ENCODE results near the gene CDKN2AIPNL. TPM values are rescaled to one million over a fixed set of nuclear protein-coding genes. Genes with fewer than 3 reads are reported as not detected.

CDKN2AIPNL gene
- total RNA-seq, 1 donor, result 17.4 TPM

DNA sequence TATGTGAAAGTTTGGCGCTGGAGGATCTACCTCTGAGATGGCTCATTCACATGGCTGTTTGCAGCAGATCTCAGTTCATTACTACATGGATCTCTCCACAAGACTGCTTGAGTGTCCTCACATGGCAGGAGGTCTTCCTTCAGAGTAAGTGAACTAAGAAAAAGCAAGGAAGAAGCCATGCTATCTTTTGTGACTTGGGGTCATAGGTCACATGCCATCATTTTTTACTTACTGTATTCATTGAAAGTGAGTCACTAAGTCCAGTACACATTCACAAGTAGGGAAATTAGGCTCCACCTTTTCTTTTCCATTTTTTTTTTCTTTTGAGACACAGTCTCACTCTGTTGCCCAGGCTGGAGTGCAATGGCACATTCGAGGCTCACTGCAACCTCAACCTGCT, 8.7 kb upstream of the CDKN2AIPNL start:
- TF ChIP-seq, protein P1, sequence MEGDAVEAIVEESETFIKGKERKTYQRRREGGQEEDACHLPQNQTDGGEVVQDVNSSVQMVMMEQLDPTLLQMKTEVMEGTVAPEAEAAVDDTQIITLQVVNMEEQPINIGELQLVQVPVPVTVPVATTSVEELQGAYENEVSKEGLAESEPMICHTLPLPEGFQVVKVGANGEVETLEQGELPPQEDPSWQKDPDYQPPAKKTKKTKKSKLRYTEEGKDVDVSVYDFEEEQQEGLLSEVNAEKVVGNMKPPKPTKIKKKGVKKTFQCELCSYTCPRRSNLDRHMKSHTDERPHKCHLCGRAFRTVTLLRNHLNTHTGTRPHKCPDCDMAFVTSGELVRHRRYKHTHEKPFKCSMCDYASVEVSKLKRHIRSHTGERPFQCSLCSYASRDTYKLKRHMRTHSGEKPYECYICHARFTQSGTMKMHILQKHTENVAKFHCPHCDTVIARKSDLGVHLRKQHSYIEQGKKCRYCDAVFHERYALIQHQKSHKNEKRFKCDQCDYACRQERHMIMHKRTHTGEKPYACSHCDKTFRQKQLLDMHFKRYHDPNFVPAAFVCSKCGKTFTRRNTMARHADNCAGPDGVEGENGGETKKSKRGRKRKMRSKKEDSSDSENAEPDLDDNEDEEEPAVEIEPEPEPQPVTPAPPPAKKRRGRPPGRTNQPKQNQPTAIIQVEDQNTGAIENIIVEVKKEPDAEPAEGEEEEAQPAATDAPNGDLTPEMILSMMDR (IDR thresholded peaks at IDR 0.05; ENCODE audit: extremely low read depth, low read depth, low read length), result no peak
- H3K27ac ChIP-seq (ENCODE audit: low read depth, low read length), result no peak overlapping the region
- H3K4me3 ChIP-seq (ENCODE audit: insufficient read depth, low read length), result no peak overlapping the region
- H3K79me2 ChIP-seq (ENCODE audit: insufficient read depth, low read length), result no peaks in the 10 kb centered on the region
- no peak overlapping the region for H2AFZ ChIP-seq (ENCODE audit: low read length)
- DNase-seq (ENCODE audit: insufficient read length, low spot score, missing footprints), result no peak
- no peaks in the 10 kb centered on the region for H3K9me3 ChIP-seq (ENCODE audit: low read depth, low read length)
- no peaks in the 10 kb centered on the region for H3K36me3 ChIP-seq (ENCODE audit: insufficient read depth, low read length)
- no peaks in the 10 kb centered on the region for H3K4me1 ChIP-seq (ENCODE audit: insufficient read depth, low read length)
- H3K27me3 ChIP-seq (ENCODE audit: insufficient read depth, low read length), result no peaks in the 10 kb centered on the region
- H4K20me1 ChIP-seq (ENCODE audit: insufficient read depth, low read length), result no peaks in the 10 kb centered on the region
- no peak overlapping the region for H3K4me2 ChIP-seq (ENCODE audit: insufficient read depth, low read length)

DNA sequence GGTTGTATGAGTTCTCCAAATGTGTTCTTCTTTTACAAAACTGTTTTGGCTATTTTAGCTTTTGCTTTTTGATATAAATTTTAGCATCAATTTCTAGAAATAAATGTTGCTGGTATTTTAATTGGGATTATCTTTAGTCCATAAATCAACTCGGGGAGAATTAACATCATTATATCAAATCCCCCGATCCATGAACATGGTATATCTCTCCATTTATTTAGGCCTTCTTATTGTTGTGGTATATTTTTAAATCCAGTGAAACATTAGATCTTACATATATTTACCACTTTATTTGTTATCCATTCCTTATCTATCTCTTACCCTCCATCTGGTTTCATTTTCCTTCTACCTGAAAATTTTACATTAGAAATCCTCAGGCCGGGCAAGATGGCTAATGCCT, 7.3 kb upstream of the CDKN2AIPNL start:
- no peak overlapping the region for H3K4me3 ChIP-seq (ENCODE audit: insufficient read depth, low read length)
- H3K9me3 ChIP-seq (ENCODE audit: low read depth, low read length), result no peaks in the 10 kb centered on the region
- H3K27me3 ChIP-seq (ENCODE audit: insufficient read depth, low read length), result no peaks in the 10 kb centered on the region
- no peak overlapping the region for H3K4me2 ChIP-seq (ENCODE audit: insufficient read depth, low read length)
- no peaks in the 10 kb centered on the region for H3K4me1 ChIP-seq (ENCODE audit: insufficient read depth, low read length)
- H3K27ac ChIP-seq (ENCODE audit: low read depth, low read length), result no peak overlapping the region
- H3K79me2 ChIP-seq (ENCODE audit: insufficient read depth, low read length), result no peaks in the 10 kb centered on the region
- H4K20me1 ChIP-seq (ENCODE audit: insufficient read depth, low read length), result no peaks in the 10 kb centered on the region
- H2AFZ ChIP-seq (ENCODE audit: low read length), result no peak overlapping the region
- TF ChIP-seq, protein P1 (IDR thresholded peaks at IDR 0.05; ENCODE audit: extremely low read depth, low read depth, low read length), result no peak
- no peak for DNase-seq (ENCODE audit: insufficient read length, low spot score, missing footprints)
- no peaks in the 10 kb centered on the region for H3K36me3 ChIP-seq (ENCODE audit: insufficient read depth, low read length)

DNA sequence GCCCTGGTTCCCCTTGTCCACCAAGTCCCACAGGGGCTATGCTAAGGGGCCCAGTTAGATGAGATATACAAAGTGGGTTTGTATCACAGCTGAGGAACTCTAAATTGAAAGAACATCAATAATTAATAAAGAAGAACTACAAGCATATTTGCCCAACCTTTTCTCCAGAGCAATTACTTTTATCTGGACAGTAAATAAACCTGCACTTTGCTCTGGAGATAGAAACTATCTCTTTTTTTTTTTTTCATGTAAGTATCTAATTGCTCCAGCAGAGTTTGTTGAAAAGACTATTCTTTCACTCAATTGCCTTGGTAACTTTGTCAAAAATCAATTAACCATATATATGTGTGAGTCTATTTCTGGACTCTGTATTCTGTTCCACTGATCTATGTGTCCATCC, 6.0 kb upstream of the CDKN2AIPNL start:
- no peak overlapping the region for H3K4me2 ChIP-seq (ENCODE audit: insufficient read depth, low read length)
- H3K4me3 ChIP-seq (ENCODE audit: insufficient read depth, low read length), result no peak overlapping the region
- H3K27me3 ChIP-seq (ENCODE audit: insufficient read depth, low read length), result no peaks in the 10 kb centered on the region
- H3K4me1 ChIP-seq (ENCODE audit: insufficient read depth, low read length), result no peaks in the 10 kb centered on the region
- H3K79me2 ChIP-seq (ENCODE audit: insufficient read depth, low read length), result no peaks in the 10 kb centered on the region
- H3K36me3 ChIP-seq (ENCODE audit: insufficient read depth, low read length), result no peaks in the 10 kb centered on the region
- H2AFZ ChIP-seq (ENCODE audit: low read length), result no peak overlapping the region
- no peak overlapping the region for H3K27ac ChIP-seq (ENCODE audit: low read depth, low read length)
- DNase-seq (ENCODE audit: insufficient read length, low spot score, missing footprints), result no peak
- TF ChIP-seq, protein P1 (IDR thresholded peaks at IDR 0.05; ENCODE audit: extremely low read depth, low read depth, low read length), result no peak
- no peaks in the 10 kb centered on the region for H3K9me3 ChIP-seq (ENCODE audit: low read depth, low read length)
- no peaks in the 10 kb centered on the region for H4K20me1 ChIP-seq (ENCODE audit: insufficient read depth, low read length)

DNA sequence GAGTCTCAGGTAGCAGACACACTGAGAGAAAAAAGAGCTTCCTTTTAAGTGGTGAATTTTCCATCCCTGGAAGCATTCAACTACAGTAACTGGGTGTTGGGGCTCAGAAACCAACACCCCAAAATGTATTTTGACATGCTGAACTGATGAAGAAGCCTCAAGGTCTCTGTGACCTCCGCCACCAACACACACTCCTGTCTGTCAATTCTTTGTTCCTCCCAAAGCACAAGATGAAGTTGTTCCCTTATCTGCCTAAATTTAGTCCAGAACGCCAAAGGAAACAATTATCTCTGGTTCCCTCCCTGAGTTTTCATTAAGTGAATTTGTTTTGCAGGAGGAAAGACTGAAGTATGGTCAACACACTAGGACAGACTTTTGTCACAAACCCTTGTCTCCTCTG, 1.4 kb upstream of the CDKN2AIPNL start:
- Histone ChIP-seq H3K4me2 (ENCODE audit: insufficient read depth, low read length) (no peak overlapping the region), H4K20me1 (ENCODE audit: insufficient read depth, low read length) (no peaks in the 10 kb centered on the region), H2AFZ (ENCODE audit: low read length) (no peak overlapping the region), H3K27me3 (ENCODE audit: insufficient read depth, low read length) (no peaks in the 10 kb centered on the region), H3K4me1 (ENCODE audit: insufficient read depth, low read length) (peaks cover 9% of the 10 kb centered on the region), H3K79me2 (ENCODE audit: insufficient read depth, low read length) (peaks cover 31% of the 10 kb centered on the region), H3K27ac (ENCODE audit: low read depth, low read length) (no peak overlapping the region), H3K36me3 (ENCODE audit: insufficient read depth, low read length) (no peaks in the 10 kb centered on the region), H3K9me3 (ENCODE audit: low read depth, low read length) (no peaks in the 10 kb centered on the region), H3K4me3 (ENCODE audit: insufficient read depth, low read length) (no peak overlapping the region)
- DNase-seq (ENCODE audit: insufficient read length, low spot score, missing footprints), result no peak
- TF ChIP-seq, protein P1 (IDR thresholded peaks at IDR 0.05; ENCODE audit: extremely low read depth, low read depth, low read length), result no peak

Data from osteoblast (primary cell).